GM12891 (cell line): ENCODE measurements around the gene TMEM54.

Experiments
- DNase-seq: peaks from one replicate; pipeline ENCODE4 v3.0.0; 2011; ENCODE audit warnings: low spot score; ENCODE audit not compliant: insufficient read length
- FAIRE-seq: peaks from 2 replicates; lab custom pipeline; 2011; peaks lifted over from hg19 to GRCh38; lab: Jason Lieb, UNC
- PAX5 ChIP-seq: IDR thresholded peaks from 2 replicates; pipeline ENCODE4 v1.6.1; 2011; ENCODE audit warnings: low read length, moderate library complexity, mild to moderate bottlenecking; ENCODE audit not compliant: insufficient read depth, severe bottlenecking
- POLR2A ChIP-seq: IDR thresholded peaks from 2 replicates; pipeline ENCODE4 v1.6.1; 2011; ENCODE audit warnings: low read depth, low read length, control low read depth
- POLR2AphosphoS5 ChIP-seq: IDR thresholded peaks from 2 replicates; pipeline ENCODE4 v1.6.1; 2011; ENCODE audit warnings: low read depth, low read length, control low read depth
- POU2F2 ChIP-seq: IDR thresholded peaks from 2 replicates; pipeline ENCODE4 v1.6.1; 2011; ENCODE audit warnings: low read depth, mild to moderate bottlenecking, control low read depth, low read length, moderate library complexity
- SPI1 ChIP-seq: IDR thresholded peaks from 2 replicates; pipeline ENCODE4 v1.6.1; 2011; ENCODE audit warnings: low read depth, low read length, control low read depth
- TAF1 ChIP-seq: IDR thresholded peaks from 2 replicates; pipeline ENCODE4 v1.6.1; 2011; ENCODE audit warnings: low read depth, low read length, control low read depth

The TMEM54 gene

GRCh38 chr1:32861904-32862695 is 39.1 kb downstream of the TMEM54 start:
- DNase-seq (no peak), FAIRE-seq (no peak)
- TF ChIP-seq POU2F2 (no peak), SPI1 (no peak), PAX5 (no peak), TAF1 (no peak), POLR2A (no peak), POLR2AphosphoS5 (no peak)

GRCh38 chr1:32860566-32860965 is 40.6 kb downstream of the TMEM54 start:
- FAIRE-seq (no peak), DNase-seq (no peak)
- TF ChIP-seq PAX5, result no peak
- TF ChIP-seq SPI1, result no peak
- TF ChIP-seq POU2F2, result no peak
- TF ChIP-seq TAF1, result no peak
- no peak for TF ChIP-seq POLR2AphosphoS5
- no peak for TF ChIP-seq POLR2A

- no peak for FAIRE-seq
- DNase-seq, result no peak
- no peak for TF ChIP-seq TAF1
- no peak for TF ChIP-seq POLR2A
- no peak for TF ChIP-seq POU2F2
- no peak for TF ChIP-seq POLR2AphosphoS5
- no peak for TF ChIP-seq PAX5
- no peak for TF ChIP-seq SPI1
Measured at GRCh38 chr1:32859915-32860314, 41.3 kb downstream of the TMEM54 start.

- FAIRE-seq, result no peak
- no peak for DNase-seq
- TF ChIP-seq SPI1, result no peak
- TF ChIP-seq PAX5, result no peak
- TF ChIP-seq TAF1, result no peak
- TF ChIP-seq POU2F2, result no peak
- TF ChIP-seq POLR2AphosphoS5, result no peak
- no peak for TF ChIP-seq POLR2A
Measured at GRCh38 chr1:32858791-32859190, 42.4 kb downstream of the TMEM54 start.

GRCh38 chr1:32858136-32858535 is 43.1 kb downstream of the TMEM54 start:
- DNase-seq (no peak), FAIRE-seq (peak; percentile 20)
- no peak for TF ChIP-seq POLR2AphosphoS5
- TF ChIP-seq POU2F2, result no peak
- TF ChIP-seq TAF1, result no peak
- no peak for TF ChIP-seq POLR2A
- no peak for TF ChIP-seq SPI1
- no peak for TF ChIP-seq PAX5

GRCh38 chr1:32855861-32856617 is 45.1 kb downstream of the TMEM54 start:
- FAIRE-seq (no peak), DNase-seq (no peak)
- no peak for TF ChIP-seq PAX5

GRCh38 chr1:32848354-32849063 is 52.7 kb downstream of the TMEM54 start:
- TF ChIP-seq SPI1 (no peak), POLR2AphosphoS5 (no peak), POU2F2 (no peak)
- FAIRE-seq, result peak; percentile 59

More at GRCh38 chr1:32848354-32849063, 52.7 kb downstream of the TMEM54 start:
- DNase-seq, result no peak
